Fibroblast of lung (primary cell): Measurements from ENCODE around the gene EMID1.

Source experiments
- EZH2 ChIP-seq: IDR thresholded peaks from 2 replicates; pipeline ENCODE4 v1.5.1; 2012; ENCODE audit warnings: low read length, control low read depth, mild to moderate bottlenecking; ENCODE audit errors: missing control alignments
- TF ChIP-seq, protein P1 (sequence below), 2 donors: IDR thresholded peaks in 1 of 2; conservative IDR thresholded peaks in 1 of 2; 1 replicate in 1 of 2; 2 replicates in 1 of 2; pipeline ENCODE4 v1.5.1; 2011 to 2012; ENCODE audit warnings: low read length in 2 of 2, control low read depth in 1 of 2, inconsistent platforms in 1 of 2, low read depth in 1 of 2, mild to moderate bottlenecking in 1 of 2

- TF ChIP-seq, protein P1, sequence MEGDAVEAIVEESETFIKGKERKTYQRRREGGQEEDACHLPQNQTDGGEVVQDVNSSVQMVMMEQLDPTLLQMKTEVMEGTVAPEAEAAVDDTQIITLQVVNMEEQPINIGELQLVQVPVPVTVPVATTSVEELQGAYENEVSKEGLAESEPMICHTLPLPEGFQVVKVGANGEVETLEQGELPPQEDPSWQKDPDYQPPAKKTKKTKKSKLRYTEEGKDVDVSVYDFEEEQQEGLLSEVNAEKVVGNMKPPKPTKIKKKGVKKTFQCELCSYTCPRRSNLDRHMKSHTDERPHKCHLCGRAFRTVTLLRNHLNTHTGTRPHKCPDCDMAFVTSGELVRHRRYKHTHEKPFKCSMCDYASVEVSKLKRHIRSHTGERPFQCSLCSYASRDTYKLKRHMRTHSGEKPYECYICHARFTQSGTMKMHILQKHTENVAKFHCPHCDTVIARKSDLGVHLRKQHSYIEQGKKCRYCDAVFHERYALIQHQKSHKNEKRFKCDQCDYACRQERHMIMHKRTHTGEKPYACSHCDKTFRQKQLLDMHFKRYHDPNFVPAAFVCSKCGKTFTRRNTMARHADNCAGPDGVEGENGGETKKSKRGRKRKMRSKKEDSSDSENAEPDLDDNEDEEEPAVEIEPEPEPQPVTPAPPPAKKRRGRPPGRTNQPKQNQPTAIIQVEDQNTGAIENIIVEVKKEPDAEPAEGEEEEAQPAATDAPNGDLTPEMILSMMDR (conservative IDR thresholded peaks at IDR 0.05 in 1 of 2, IDR thresholded peaks at IDR 0.05 in 1 of 2; ENCODE audit: low read depth in 1 of 2, low read length in 2 of 2) = no peak
- TF ChIP-seq EZH2 = no peak
Measured at GRCh38 chr22:29213493-29213892, 7.8 kb downstream of the EMID1 start.
